Measurements from ENCODE around the gene DBH.

Gene DBH

GRCh38 chr9:133685653-133686609 is 49.8 kb downstream of the DBH start:
- DNase-seq, result no peak

- DNase-seq, result no peak
Measured at GRCh38 chr9:133686642-133687575, 50.7 kb downstream of the DBH start.

GRCh38 chr9:133687856-133688761 is 51.9 kb downstream of the DBH start:
- peak in 1 of 5 donors; percentile 1 for DNase-seq

DNA sequence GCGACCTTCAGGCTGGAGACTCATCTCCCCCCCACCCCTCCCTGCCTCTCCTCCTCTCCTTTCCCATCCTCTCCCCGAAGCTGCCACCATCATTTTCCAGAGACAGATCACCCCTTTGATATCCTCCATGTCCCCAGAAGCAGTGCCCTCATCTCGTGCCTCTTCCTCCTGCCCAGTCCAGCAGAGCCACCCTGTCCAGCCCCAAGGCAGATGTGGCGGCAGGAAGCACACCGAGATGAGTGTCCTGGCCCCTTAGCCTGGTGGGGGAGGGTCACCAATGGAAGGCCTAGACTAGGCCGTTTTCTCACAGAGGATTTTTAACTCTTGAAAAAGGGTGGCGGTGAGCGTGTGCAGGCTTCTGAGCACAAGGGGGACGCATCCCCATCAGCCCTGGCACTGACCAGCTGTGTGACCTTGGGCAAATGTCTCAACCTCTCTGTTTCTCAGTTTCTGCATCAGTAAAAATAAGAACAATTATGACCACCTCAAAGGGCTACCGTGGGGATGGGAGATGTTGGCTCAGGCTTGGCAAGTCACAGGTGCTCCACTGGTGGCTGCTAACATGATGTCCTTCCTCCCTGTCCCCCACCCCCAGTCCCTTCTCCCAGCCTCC is 53.1 kb downstream of the DBH start:
- DNase-seq, result no peak

DNA sequence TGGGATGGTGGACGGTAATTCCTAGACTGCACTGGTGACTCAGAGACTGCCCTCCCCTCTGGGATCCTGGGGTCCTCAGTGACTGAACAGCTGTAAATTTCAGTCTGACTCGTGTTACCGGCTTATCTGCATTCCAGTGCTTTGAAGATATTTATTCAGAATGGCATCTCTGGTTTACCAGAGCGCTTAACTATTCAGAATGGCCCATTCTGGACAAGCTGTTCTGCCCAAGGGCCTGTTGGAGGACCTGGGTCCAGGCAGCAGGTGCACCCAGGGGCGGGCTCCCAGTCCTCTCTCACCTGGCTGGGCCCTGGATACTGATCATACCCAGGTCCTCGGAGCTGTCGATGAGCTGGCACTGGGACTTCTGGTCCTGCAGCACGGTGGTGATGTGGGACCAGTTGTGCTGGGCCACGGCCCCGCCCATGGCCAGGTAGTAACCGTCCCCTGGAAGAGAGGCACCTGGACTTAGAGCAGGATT is 54.0 kb downstream of the DBH start:
- DNase-seq, result no peak

GRCh38 chr9:133691191-133691590 is 55.0 kb downstream of the DBH start:
- DNase-seq, result peak in 1 of 5 donors; percentile 0

- DNase-seq, result no peak
Measured at GRCh38 chr9:133691626-133692363, 55.6 kb downstream of the DBH start.

DNA sequence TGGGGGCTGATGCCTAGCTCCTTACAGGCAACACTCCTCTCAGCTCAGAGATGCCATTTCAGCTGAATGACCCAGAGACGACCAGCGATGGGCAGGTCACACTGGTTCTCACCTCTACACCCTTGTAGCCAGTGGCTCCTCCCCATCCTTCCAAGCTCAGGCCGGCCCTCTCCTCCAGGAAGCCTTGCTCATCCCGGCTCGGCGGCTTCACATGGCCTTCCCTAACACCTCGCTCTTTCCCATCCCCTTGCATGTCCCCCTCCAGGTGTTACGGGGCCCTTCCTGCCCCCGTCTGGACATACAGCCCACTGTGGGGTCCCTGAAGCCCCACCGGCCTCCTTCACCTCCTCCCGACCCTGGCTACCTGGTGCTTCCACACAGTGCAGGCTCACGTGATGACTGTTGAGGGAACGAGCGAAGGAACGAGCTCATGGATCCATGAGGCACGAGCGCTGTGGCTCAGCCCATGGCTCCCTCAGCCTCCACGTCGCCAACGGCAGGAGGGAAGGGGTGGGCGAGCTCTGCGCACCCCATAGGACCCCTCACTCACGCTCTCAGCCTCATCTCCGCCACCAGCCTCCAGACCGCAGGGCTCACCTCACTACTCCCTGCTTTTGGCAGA is 56.3 kb downstream of the DBH start:
- no peak for DNase-seq

DNA sequence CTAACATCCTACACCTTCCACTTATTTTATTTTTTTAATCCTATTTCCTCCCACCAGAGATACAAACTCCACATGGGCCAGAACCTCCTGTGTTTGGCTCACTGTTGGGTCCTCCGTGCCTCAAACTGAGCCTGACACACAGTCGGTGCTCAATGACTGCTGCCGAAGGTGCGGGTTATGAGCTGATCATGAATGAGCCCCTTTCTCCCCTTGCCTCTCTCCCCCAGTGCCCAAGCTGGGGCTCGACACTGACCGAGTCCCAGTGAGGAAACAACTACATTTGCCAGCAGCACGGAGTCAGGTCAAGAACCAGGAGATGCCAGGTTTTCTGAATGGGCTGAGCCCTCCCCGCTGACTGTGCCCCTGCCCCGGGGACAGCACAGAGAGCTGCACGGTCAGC is 57.0 kb downstream of the DBH start:
- no peak for DNase-seq

GRCh38 chr9:133693703-133694529 is 57.8 kb downstream of the DBH start:
- DNase-seq, result no peak

DNA sequence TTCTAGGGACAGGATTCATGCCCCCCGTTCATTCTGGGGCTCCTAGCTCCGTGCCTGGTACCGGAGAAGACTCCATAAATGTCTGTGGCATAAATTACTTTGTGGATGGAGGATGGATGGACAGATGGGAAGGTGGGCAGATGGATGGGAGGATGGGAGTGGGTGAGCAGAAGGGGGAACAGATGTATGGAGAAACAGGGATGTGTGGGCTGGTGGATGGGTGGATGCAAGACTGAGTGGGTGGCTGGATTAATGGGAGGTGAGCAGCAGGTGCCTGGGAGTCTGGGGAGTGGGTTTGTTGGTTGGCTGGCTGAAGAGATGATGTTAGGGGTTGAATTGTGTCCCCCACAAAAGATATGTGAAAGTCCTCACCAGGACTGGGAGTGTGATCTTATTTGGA is 58.5 kb downstream of the DBH start:
- no peak for DNase-seq

DNA sequence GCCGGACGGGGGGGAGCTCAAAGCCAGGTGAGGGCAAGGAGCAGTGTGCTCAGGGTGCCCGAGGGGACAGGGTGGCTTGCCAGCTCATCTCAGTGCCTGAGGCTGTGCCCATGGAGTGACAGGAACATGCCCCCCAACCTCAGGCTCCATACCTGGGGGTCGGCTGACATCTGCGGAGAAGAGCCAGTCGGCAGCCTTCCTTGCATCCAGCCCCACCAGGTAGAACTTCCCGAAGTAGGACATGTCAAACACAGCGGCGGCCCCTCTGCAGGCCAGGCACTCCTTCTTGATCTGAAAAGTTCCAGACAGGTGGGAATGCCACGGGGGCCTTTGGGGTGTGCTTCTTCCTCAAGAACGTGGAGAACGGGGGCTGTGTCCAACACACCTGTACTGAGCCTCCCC is 59.9 kb downstream of the DBH start:
- no peak for DNase-seq

DNA sequence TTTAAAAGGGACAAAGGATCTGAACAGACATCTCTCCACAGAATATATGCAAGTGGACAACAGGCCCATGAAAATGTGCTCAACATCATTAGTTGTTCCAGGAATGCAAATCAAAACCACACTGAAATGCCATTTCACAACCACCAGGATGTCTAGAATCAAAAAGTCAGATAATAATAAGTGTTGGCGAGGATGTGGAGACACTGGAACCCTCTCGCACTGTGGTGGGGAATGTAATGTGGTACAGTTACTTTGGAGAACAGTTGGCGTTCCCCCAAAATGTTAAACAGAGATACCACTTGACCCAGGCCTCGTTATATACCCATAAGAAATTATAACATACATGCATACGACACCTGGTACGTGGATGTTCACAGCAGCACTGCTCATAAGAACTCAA is 63.4 kb downstream of the DBH start:
- no peak for DNase-seq

DNA sequence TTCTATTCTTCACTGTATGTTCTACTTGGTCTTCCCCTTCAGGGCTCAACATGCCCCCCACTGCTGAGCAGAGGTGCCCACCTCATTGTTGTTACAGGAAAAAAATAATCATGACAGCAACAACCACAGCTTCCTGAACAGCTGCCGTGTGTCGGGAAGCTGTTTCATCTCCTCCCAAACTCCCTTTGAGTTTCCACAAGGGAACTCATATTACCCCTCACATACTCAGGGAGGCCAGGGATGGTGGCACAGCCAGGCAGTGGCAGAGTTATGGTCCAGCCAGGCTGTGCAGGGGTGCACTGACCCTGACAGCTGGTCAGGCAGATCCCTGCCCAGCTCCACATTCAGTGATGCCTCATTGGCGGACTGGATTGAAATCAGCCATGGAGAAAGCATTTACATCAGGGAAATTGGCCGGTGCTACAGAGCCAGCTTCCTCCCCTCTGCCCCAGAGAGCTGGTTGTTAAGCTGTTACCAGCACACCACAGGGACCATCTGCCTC is 64.7 kb downstream of the DBH start:
- no peak for DNase-seq

- peak; percentile 5 to 55 (median 36) for DNase-seq
Measured at GRCh38 chr9:133701321-133701980, 65.3 kb downstream of the DBH start.

DNA sequence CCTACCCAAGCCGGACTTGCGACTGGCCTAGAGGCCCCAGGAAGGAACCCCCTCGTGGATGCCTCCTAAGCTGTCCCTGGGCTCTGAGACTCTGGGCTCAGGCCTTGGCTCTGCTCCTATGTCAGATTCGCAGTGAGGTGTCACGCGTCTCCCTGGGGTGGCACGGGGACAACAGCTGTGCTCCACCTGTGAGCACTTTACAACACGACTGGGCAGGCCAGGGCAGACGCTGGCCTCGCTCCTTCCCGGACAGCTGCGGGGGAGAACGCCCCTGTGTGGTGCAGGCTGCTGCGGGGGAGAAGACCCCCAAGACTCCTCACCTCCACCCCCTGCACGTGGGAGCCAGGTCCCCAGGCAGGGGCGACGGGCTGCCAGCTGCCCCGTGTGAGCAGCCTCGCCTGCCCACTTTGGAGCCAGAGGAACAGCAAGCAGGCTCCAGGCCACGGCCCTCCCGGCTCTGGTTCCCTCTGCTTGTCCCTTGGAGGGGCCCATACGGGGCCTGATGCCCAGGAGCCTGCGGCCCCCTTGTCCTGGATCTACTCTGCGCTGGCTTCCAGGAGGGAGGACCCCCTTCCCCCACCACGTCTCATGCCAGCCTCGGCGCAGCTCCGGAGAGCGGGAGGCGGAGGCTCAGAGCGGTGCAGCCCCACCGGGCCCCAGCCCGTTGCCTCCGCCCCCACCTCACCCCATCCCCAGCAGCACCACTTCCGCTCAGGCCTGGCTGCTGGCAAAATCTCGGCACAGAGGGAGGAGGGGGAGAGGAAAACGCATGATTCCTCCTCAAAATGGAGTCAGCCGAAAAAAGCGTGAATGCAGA is 66.0 kb downstream of the DBH start:
- peak; percentile 25 to 81 (median 58) for DNase-seq

GRCh38 chr9:133702798-133703590 is 66.8 kb downstream of the DBH start:
- DNase-seq, result peak in 3 of 5 donors; percentile 4 to 17 (median 15)

Measured in T-helper 1 cell (primary cell).